HG03097 (cell line): ENCODE measurements around the gene KMT5B.

Source experiments
- ATAC-seq: cut with Tn5 transposase; IDR thresholded peaks from one replicate; pipeline ENCODE4 v1.9.1; 2021; ENCODE audit not compliant: unreplicated experiment, low FRiP score

The KMT5B gene

GRCh38 chr11:68216171-68216938, 3.3 kb upstream of the KMT5B start:
- no peak for ATAC-seq

DNA sequence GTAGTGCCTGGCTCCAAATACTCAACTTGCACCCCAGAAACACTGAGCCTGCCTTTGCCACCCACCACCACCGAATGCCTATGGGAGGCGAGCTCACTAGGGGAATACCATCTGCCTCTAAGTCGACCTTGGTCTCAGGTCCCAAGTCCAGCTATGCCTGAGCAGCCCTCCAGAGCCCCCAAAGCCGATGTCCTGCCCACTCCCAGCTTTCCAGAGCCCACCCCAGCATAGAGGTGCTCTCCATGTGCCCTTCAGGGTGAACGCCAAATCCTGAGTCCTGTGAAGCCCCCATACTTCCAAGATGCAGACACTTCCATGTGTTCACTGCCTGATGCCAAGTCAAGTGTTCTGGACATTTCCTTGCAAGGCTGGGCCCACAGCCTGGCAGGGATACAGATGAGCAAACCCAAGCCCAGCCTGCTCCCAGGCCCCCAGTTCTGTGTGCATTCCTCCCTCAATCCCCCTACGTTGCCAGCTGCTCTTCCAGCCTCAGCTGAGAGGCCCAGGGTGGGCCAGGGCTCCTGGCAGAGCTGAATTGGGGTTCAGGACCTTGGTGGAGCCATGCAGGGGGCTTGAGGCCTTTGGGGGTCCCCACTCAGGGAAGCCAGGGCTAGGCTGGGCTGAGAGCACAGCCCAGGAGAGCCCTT, 2.6 kb upstream of the KMT5B start:
- no peak for ATAC-seq

- ATAC-seq, result no peak
Observed at GRCh38 chr11:68215087-68215445, 2.0 kb upstream of the KMT5B start.

DNA sequence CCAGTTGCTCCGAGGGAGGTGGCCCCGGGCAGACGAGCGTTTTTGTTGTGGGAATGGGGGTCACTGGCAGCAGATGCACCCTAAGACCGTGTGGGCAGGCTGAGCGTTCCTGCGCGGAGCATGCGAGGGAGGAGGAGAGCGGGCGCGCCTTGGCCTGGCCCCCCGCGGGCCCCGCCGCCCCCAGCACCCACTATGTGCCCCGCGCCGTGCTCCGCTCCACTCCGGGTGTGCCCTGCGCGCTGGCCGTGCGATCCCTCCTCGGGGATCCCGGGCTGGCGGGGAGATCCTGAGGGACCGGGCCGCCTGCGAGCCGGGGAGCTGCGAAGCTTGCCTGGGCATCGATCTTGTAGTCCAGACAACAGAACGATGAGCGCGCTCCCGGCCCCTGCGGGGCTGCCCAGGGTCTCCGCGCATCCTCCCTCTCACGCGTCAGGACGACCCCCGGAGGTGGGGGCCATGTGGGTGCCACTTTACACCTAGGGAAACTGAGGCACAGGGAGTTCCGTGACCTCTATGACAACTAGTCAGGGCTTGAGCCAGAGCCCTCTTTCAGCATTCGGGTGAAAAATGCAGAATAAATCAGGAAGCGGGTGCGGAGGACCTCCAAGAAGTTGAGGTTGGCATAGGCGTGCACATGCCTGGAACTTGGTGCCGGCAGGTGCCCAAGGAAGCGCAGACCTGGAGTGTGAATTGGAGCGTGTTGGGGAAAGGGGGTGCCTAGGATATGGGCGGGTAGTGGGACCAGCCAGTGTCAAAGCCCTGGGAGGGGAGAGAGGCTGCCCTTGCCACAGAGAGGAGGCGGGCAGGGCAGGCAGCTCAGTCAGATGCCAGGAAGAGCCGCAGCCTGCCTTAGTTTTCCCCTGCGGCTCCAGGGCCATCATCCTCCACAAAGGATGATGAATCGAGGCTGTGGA, 1.3 kb upstream of the KMT5B start:
- ATAC-seq, result no peak

DNA sequence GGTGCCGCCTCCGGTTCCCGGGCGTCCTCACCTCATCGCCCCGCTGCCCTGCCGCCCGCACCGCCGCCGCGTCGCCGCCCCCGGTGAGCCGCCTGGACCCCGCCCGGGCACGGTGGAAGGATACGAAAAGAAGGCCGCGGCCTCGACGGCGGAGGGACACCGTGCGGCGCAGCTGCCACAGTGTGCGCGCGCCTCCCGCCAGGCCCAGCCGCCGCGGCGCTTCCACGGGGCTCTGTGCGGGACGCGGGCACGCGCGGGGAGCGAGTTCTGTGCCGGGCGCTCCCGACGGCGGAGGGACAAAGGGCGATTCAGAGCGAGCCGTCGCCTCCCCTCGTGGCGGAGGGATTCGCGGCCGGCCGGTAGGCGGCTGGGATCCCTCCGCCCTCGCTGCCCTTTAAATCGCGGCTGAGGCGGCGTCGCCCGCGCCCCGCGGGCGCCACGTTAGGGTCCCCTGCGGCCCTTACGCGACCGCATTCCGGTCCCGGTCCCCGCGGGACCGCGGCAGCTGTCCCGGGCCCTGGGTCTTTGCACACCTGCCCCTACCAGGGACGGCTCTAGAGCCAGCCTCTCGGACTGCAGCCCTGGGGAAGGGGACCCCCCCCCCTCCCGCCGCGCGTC, 568 bp upstream of the KMT5B start:
- ATAC-seq, result peak; percentile 50

GRCh38 chr11:68212421-68213134, 518 bp downstream of the KMT5B start:
- peak; percentile 49 for ATAC-seq

GRCh38 chr11:68211546-68211945, 1.6 kb downstream of the KMT5B start:
- ATAC-seq, result no peak

- ATAC-seq, result no peak
Observed at GRCh38 chr11:68206211-68206610, 6.9 kb downstream of the KMT5B start.

DNA sequence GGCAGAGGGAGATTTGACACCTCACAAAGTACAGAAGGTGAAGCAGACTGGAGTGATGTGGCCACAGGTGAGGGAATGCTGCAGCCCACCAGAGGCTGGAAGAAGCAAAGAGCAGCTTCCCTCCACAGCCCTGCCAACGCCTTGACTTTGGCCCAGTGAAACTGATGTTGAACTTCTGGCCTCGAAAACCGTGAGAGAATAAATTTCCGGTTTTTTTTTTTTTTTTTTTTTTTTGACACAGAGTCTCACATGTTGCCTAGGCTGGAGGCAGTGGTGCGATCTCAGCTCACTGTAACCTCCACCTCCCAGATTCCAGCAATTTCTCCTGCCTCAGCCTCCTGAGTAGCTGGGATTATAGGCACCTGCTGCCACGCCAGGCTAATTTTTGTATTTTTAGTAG, 8.7 kb downstream of the KMT5B start:
- ATAC-seq, result no peak

- ATAC-seq, result no peak
Observed at GRCh38 chr11:68202165-68202564, 10.9 kb downstream of the KMT5B start.

DNA sequence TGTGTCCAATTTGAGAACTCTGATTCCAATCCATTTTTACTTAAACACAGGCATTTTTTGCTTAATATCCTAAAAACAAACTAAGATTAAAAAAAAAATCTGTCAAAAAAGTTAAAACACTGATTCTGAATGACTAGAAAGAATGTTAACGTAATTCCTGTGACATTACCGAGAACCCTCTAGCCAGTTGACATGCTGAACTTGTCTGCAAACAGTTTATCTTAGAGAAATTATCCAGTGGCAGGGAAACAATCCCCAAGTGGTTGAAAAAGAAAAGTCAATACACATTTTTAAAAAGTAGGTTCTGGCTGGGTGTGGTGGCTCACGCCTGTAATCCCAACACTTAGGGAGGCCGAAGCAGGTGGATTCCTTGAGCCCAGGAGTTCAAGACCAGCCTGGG, 11.6 kb downstream of the KMT5B start:
- no peak for ATAC-seq

- ATAC-seq, result no peak
Observed at GRCh38 chr11:68200639-68201038, 12.5 kb downstream of the KMT5B start.

GRCh38 chr11:68199295-68199987, 13.7 kb downstream of the KMT5B start:
- no peak for ATAC-seq

DNA sequence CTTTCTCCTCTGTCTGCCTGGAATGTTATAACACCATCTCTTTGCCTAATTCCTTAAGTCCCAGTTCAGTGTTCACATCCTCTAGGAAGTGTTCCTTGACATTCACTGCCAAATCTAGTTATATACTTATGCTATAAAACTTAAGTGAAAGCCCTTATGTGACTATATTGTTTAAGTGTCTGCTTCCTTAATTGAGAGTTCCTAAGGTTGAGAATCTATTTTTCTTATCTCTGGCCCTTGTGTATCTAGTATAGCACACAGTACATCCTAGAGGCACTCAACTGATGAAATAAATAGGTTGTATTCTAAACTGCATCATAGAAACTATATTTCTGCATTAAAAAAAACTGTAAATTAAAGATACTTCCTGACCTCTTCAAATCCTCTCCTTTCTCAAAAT, 16.9 kb downstream of the KMT5B start:
- no peak for ATAC-seq

DNA sequence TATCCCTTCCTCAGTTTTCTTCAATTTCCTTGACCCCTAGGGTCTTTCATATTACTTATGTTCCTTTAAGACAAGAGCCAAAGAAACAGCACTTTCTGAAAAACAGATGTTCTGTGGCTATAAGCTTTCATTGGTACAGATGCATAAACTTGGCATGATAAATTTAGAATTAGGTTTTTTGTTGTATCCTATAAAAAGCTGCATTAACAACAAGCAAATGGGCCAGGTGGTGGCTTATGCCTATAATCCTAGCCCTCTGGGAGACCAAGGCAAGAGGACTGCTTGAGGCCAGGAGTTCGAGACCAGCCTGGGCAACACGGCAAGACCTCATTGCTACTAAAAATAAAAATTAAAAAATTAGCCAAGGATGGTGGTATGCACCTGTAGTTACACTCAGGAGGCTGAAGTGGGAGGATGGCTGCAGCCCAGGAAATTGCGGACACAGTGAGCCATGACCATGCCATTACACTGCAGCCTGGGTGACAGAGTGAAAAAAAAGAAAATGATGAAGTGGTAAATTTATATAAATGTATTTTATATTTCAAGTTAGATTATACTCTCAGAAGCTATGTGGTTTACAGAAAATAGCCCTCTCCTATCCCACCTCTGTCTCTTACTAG, 18.3 kb downstream of the KMT5B start:
- ATAC-seq, result no peak

GRCh38 chr11:68193018-68193417, 20.1 kb downstream of the KMT5B start:
- ATAC-seq, result no peak

- ATAC-seq, result no peak
Observed at GRCh38 chr11:68191661-68192579, 21.2 kb downstream of the KMT5B start.

DNA sequence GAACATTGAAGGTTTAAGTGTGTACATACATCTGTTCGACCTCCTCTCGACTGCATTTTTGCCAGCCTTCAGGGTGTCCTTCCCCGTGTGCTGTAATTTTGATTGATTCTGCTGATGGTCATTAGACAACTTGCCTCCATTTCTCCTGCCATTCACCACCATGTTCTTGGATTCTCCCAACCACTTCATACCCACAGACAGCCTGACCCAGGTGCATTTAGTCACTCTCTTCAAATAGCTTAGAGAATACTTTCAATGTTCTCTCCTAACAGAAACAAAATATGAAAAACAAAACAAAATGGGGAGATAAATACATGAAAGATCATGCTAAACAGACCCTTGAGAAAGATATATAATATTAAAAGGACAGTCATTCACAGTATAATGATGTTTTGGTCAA, 23.2 kb downstream of the KMT5B start:
- ATAC-seq, result no peak
